CD4-positive, alpha-beta T cell (primary cell): ENCODE results near the gene RNF207. TPM values are rescaled to one million over a fixed set of nuclear protein-coding genes. Genes with fewer than 3 reads are reported as not detected.
A peak's percentile ranks its signal among the peaks of the same experiment; 100 is the strongest.

Source experiments
- ATAC-seq: fragments of 200-7000 bp; cut with Tn5 transposase; one replicate; pipeline ENCODE4 v1.10.0; 2022; ENCODE audit warnings: mild to moderate bottlenecking; ENCODE audit not compliant: poor library complexity
- CTCF ChIA-PET: fragments of 350-600 bp; sonication (Branson Sonifier 250); formaldehyde crosslinking; loops from one replicate; lab custom pipeline; 2021; ENCODE audit warnings: antibody characterized with exemption, inconsistent platforms; lab: Charles Lee
- POLR2A ChIA-PET: fragments of 350-600 bp; sonication (Branson Sonifier 250); formaldehyde crosslinking; loops from one replicate; lab custom pipeline; 2021; ENCODE audit warnings: antibody characterized with exemption, inconsistent platforms; lab: Charles Lee
- DNase-seq, 14 experiments: peaks; one replicate each; pipeline ENCODE4 v3.0.0-alpha.2; 2013 to 2020; ENCODE audit warnings: mixed read lengths in 2 of 14
- H3K27ac ChIP-seq, 2 donors: one replicate each; pipeline versions ENCODE4 v1.5.1 to v1.7.0; 2013; ENCODE audit warnings: low read length in 2 of 2, low read depth in 1 of 2, mild to moderate bottlenecking in 1 of 2
- H3K27me3 ChIP-seq, 2 experiments: 1 replicate in 1 of 2; 2 replicates in 1 of 2; pipeline versions ENCODE4 v1.6.1 to v1.7.0; 2013; ENCODE audit warnings: low read length in 2 of 2, control low read depth in 1 of 2, mild to moderate bottlenecking in 1 of 2, moderate library complexity in 1 of 2; ENCODE audit not compliant: insufficient read depth in 2 of 2, control insufficient read depth in 1 of 2
- H3K36me3 ChIP-seq: one replicate; pipeline ENCODE4 v1.6.1; 2013; ENCODE audit warnings: low read length, control low read depth; ENCODE audit not compliant: insufficient read depth
- H3K4me1 ChIP-seq: one replicate; pipeline ENCODE4 v1.6.1; 2013; ENCODE audit warnings: low read length, control low read depth; ENCODE audit not compliant: insufficient read depth
- H3K4me3 ChIP-seq: one replicate; pipeline ENCODE4 v1.5.1; 2013; ENCODE audit warnings: mild to moderate bottlenecking, low read length, moderate library complexity
- H3K9me3 ChIP-seq, 2 experiments: 1 replicate in 1 of 2; 2 replicates in 1 of 2; pipeline versions ENCODE4 v1.6.1 to v1.7.0; 2013; ENCODE audit warnings: low read length in 2 of 2, mild to moderate bottlenecking in 2 of 2, control low read depth in 1 of 2, moderate library complexity in 1 of 2; ENCODE audit not compliant: control insufficient read depth in 1 of 2, insufficient read depth in 1 of 2
- H3K27ac Mint-ChIP-seq: one replicate; pipeline ENCODE4 v1.8.0; 2020; ENCODE audit warnings: mixed read lengths
- H3K27me3 Mint-ChIP-seq: one replicate; pipeline ENCODE4 v1.8.0; 2021; ENCODE audit warnings: mixed read lengths
- H3K36me3 Mint-ChIP-seq: one replicate; pipeline ENCODE4 v1.8.0; 2021; ENCODE audit warnings: low read depth, mixed read lengths
- H3K4me1 Mint-ChIP-seq: one replicate; pipeline ENCODE4 v1.8.0; 2021; ENCODE audit warnings: low read depth, mixed read lengths
- H3K4me3 Mint-ChIP-seq: one replicate; pipeline ENCODE4 v1.8.0; 2020; ENCODE audit warnings: mild to moderate bottlenecking, mixed read lengths
- H3K9me3 Mint-ChIP-seq: one replicate; pipeline ENCODE4 v1.8.0; 2020; ENCODE audit warnings: mixed read lengths
- CTCF ChIP-seq: fragments of 200-600 bp; IDR thresholded peaks from one replicate; pipeline ENCODE4 v1.8.0; 2022; ENCODE audit warnings: antibody characterized with exemption, mild to moderate bottlenecking
- intact Hi-C, 2 experiments: fragments of 100-400 bp; cut with DNase I in 1 of 2; cut with micrococcal nuclease in 1 of 2; formaldehyde crosslinking; loops; one replicate each; pipeline versions ENCODE4 v1.15.1 to v1.9.0; 2023 to 2025; cut with DNase I, micrococcal nuclease
- total RNA-seq, 174 experiments: library from RNA in 2 of 174; stranded (reverse) in 2 of 174; gene quantifications; one replicate each; pipeline ENCODE4 v1.2.3 and lab custom pipeline; 2021 to 2026

RNF207 gene
- total RNA-seq, 2 experiments from 2014 or later: 5.4 to 6.8 TPM

GRCh38 chr1:6185635-6186382 is 20.1 kb upstream of the RNF207 start:
- no peaks in the 10 kb centered on the region for H3K9me3 Mint-ChIP-seq
- H3K4me3 ChIP-seq: no peak overlapping the region
- peaks cover 20% of the 10 kb centered on the region for H3K4me1 Mint-ChIP-seq
- no peaks in the 10 kb centered on the region for H3K9me3 ChIP-seq
- peaks cover 57% of the 10 kb centered on the region for H3K36me3 Mint-ChIP-seq
- ATAC-seq (no peak), DNase-seq (peak in 4 of 14 experiments; percentile 20 to 55 (median 44))
- intact Hi-C loops: no loop called here
- H3K4me3 Mint-ChIP-seq: no peak overlapping the region
- no peak overlapping the region for H3K27ac Mint-ChIP-seq
- H3K4me1 ChIP-seq: peaks cover 8% of the 10 kb centered on the region
- H3K27me3 Mint-ChIP-seq: peaks cover 10% of the 10 kb centered on the region
- peaks cover 40% of the 10 kb centered on the region for H3K36me3 ChIP-seq
- peak; percentile 35 for TF ChIP-seq CTCF
- ChIA-PET POLR2A (no interaction called here), CTCF (interaction anchor here (1.0 to 1.4 kb wide), 3 partner anchors 11 to 159 kb away, joined by 3 to 7 read pairs (median 5); partner anchors contain the start of gene RPL22)
- no peak overlapping the region for H3K27ac ChIP-seq
- H3K27me3 ChIP-seq: peaks cover 11 to 13% of the 10 kb centered on the region in 2 experiments

GRCh38 chr1:6188466-6188865 is 17.5 kb upstream of the RNF207 start:
- H3K4me1 ChIP-seq: no peaks in the 10 kb centered on the region
- no peak overlapping the region for H3K4me3 ChIP-seq
- no peak overlapping the region for H3K4me3 Mint-ChIP-seq
- no peak for TF ChIP-seq CTCF
- CTCF ChIA-PET: no interaction called here
- DNase-seq (no peak), ATAC-seq (no peak)
- H3K9me3 ChIP-seq: no peaks in the 10 kb centered on the region
- no peak overlapping the region for H3K27ac ChIP-seq
- H3K36me3 ChIP-seq: peaks cover 60% of the 10 kb centered on the region
- H3K27me3 ChIP-seq: no peaks in the 10 kb centered on the region
- no peak overlapping the region for H3K27ac Mint-ChIP-seq
- peaks cover 69% of the 10 kb centered on the region for H3K36me3 Mint-ChIP-seq
- no peaks in the 10 kb centered on the region for H3K27me3 Mint-ChIP-seq
- H3K4me1 Mint-ChIP-seq: peaks cover 14% of the 10 kb centered on the region
- intact Hi-C loops: no loop called here
- no peaks in the 10 kb centered on the region for H3K9me3 Mint-ChIP-seq
- POLR2A ChIA-PET: no interaction called here

- Mint-ChIP-seq H3K27ac (no peak overlapping the region), H3K27me3 (no peaks in the 10 kb centered on the region), H3K36me3 (peaks cover 69% of the 10 kb centered on the region), H3K4me3 (no peak overlapping the region), H3K9me3 (no peaks in the 10 kb centered on the region), H3K4me1 (peaks cover 19% of the 10 kb centered on the region)
- Histone ChIP-seq H3K27ac (no peak overlapping the region), H3K27me3 (no peaks in the 10 kb centered on the region), H3K4me3 (no peak overlapping the region), H3K4me1 (peaks cover 10% of the 10 kb centered on the region), H3K9me3 (no peaks in the 10 kb centered on the region), H3K36me3 (peaks cover 81% of the 10 kb centered on the region)
- TF ChIP-seq CTCF: no peak
- ATAC-seq (no peak), DNase-seq (no peak)
- intact Hi-C loops: no loop called here
- CTCF ChIA-PET: no interaction called here
- POLR2A ChIA-PET: no interaction called here
Measured at GRCh38 chr1:6191968-6192367, 14.0 kb upstream of the RNF207 start.
